HG03565 (cell line): ENCODE results near the gene ATP2A2.
A peak's percentile ranks its signal among the peaks of the same experiment; 100 is the strongest.

Experiments
- ATAC-seq: cut with Tn5 transposase; IDR thresholded peaks from one replicate; pipeline ENCODE4 v1.9.1; 2021; ENCODE audit warnings: mild to moderate bottlenecking, moderate library complexity; ENCODE audit not compliant: unreplicated experiment

Gene ATP2A2

DNA sequence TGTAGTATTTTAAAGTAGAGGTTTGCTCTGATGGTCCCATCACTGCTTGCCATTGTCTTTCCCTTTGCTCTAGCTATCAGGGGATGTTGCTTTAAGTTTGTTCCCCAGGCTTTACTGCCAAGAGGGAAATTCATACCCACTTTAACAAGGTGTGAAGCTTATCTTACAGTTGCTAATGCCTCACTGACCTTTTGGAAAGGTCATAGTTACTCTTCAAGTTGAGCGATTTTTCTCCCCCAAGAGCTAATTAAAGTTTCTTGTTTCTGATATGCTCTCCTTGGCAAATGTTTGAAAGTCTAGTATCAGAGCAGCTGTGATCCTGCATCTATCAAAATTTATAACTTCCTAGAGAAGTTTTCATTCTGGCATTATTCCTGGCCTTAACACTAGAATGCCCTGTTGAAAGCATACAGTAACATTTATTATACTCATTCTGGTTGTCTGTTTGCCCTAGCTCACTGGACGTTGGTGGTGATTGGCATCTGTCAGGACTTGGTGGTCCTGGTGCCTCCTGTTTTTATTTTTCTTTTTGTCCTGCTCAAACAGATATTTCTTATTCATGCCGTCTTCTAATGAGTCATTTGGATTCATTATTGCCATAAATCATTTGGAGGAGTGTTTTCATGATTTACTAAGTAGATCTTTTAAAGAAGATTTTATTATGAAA is 8.1 kb downstream of the ATP2A2 start:
- ATAC-seq = no peak

DNA sequence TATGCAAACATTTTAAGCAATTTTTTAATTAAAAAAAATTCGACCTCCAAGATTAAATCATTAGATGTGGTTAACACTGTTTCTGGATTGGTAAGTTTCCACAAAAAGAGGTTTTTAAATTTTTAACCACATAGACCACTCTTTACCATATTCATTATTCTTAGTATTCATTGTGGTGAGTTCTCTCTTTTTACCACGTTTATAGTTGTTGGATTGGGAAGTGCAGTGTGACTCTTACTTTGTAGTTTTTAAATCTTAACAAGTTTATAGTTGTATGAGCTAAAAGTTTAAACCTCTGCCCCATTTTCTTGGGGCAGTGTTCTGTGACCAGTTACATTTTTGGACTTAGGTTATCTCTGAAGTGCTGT is 8.6 kb downstream of the ATP2A2 start:
- no peak for ATAC-seq

DNA sequence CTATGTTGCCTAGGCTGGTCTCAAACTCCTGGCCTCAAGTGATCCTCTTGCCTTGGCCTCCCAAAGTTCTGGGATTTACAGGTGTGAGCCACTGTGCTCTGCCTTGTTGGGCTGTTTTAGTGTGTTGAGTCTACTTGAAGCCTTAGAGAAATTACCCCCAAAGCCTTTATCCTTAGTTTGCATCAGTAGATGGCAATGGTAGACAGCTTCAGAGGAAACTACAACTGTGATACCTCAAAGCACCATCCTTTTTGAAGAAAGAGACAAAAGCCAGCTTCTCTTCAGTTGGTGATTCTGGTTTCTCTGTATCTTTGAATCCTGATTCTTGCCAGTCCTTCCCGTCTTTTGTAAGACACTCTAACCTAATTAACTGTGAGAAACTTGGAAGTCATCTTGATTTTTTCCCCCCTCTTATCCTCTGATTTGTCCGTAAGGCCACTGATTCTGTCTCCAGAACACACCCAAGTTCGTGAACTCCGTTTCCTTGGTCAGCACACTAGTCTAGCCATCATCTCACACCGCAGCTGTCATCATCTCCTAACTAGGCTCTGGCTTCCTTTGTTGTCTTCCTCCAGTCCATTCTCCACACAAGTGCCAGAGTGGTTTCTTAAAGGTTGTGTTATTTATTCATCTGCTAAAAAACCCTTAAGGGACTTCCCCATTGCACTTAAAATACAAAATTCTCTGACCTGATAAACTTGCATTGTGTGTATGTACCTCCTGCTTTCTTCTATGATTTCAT is 20.2 kb downstream of the ATP2A2 start:
- ATAC-seq = no peak

GRCh38 chr12:110304061-110304551 is 23.1 kb downstream of the ATP2A2 start:
- ATAC-seq = no peak

DNA sequence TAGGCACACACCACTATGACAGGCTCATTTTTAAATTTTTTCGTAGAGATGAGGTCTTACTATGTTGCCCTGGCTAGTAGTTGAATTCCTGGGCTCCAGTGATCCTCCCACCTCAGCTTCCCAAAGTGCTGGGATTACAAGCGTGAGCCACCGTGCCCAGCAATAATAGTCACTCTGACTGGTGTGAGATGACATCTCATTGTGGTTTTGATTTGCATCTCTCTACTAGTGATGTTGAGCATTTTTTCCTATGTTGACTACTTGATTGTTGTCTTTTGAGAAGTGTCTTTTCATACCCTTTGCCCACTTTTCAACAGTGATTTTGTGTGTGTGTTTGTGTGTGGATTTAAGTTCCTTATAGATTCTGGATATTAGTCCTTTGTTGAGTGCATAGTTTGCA is 26.3 kb downstream of the ATP2A2 start:
- no peak for ATAC-seq

GRCh38 chr12:110310763-110311162 is 29.7 kb downstream of the ATP2A2 start:
- ATAC-seq = no peak

- no peak for ATAC-seq
Observed at GRCh38 chr12:110311903-110312302, 30.9 kb downstream of the ATP2A2 start.

DNA sequence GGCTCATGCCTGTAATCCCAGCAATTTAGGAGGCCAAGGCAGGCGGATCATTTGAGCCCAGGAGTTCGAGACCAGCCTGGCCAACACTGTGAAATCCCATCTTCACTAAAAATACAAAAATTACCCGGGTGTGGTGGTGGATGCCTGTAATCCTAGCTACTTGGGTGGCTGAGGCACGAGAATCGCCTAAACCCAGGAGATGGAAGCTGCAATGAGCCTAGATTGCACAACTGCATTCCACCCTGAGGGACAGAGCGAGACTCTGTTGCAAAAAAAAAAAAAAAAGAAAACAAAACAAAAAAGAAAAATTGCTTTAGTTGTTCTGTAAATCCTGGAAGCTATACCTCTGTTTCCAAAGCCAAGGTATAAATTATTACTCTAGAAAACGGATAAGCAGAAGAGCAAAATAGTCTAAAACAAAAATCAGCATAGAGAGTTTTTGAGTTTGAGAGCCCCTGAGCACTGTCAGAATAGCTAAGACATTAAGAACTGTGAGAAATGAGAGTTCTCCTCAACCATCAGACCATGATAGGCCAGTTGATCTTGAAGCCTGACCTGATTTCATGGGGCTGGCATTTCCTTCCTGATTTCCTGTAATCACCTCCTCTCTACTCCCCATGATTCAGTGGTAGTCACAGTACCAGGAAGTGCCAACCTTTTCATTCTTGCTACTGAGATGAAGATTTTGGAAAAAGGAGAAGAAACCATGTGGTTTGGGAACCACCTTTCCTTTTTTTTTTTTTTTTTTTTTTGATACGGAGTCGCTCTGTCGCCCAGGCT is 31.7 kb downstream of the ATP2A2 start:
- ATAC-seq = no peak

DNA sequence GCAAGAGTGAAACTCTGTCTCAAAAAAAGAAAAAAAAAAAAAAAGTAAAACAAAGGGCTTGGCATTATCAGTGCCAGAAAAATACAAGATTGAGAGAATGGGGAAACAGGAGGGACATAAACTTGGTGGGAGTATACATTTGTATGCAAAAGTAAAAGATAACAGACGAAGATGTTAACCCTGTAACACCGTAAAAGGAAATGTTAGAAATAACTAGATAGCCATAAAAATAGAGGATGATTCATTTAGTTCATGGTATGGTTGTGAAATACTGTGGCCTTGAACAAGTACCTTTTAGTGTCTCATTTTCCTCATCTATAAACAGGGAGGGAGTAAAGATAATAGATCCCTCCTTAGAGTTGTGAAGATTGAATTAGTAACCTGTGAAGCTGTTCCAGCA is 33.3 kb downstream of the ATP2A2 start:
- peak; percentile 70 for ATAC-seq

DNA sequence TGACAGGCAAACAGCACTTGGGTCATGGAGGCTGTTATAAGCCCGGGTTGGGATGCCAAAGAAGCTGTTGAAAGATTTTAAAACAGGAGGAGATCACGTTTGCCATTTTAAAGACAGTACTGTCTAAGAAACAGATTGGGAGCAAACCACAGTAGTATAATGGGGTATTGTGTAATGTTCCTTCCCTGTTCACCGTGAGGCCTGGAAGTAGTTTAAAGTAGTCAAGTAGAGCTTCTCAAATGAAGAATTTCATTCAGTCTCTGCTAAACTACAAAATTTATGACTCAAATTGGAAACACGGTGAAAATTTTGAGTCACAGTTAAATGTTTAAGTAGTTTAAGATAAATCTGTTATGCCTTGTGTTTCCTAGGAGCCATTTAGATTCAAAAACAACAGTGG is 35.8 kb downstream of the ATP2A2 start:
- no peak for ATAC-seq

GRCh38 chr12:110317911-110318310 is 36.9 kb downstream of the ATP2A2 start:
- ATAC-seq = no peak

DNA sequence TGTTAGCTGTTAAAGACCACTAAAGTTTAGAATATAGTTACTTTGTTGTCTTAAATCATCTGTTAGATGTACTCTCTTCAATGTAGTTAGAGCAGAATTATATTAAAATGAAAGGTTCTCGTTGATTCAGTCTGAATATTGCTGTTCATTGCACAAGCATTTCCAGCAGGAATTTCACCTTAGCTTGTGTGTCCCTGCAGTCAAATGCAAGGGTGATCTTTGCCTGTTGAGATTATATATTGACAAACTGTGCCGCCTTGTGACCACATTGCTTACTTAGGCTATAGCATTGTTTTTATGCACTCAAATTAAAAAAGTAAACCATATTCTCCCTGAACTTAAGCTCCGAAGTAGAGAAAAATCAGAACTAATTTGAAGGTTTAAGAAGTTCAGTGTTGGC is 39.5 kb downstream of the ATP2A2 start:
- no peak for ATAC-seq

DNA sequence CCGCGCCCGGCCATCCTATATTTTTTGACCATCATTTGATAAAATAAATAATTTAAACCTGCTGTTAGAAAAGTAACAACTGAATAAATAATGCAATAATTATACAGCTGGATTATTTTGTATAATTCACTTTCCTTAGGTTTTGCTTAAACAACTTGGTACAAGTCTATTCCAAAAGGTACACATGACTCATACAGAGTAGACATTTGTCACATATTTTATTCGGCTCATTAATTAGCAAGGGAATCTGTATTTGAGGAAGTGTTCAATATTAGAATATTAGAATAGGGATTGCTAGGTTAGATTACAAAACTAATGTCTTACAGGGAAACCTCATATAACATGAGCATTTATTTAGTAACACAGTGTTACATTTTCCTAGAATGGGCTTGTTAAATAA is 48.7 kb downstream of the ATP2A2 start:
- no peak for ATAC-seq

DNA sequence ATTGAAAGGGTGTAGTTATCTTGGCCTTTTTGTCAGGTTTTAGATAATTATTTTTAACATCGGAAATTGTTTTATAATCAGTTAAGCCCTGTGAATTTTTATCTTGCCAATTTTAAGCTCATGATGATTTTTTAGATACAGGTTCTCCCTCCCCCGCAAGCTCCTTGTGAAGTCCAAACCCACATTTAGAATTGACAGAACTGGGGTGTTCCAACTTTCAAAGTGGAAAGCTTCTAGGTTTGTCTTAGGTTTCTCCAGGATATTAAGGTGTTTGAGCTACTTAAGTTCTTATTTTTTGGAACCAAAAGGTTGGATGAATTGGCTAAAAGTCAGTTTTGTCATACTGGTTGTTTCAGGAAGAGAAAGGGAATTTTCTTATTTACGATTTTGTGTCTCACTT is 49.1 kb downstream of the ATP2A2 start:
- ATAC-seq = no peak

- ATAC-seq = no peak
Observed at GRCh38 chr12:110330544-110330943, 49.5 kb downstream of the ATP2A2 start.

DNA sequence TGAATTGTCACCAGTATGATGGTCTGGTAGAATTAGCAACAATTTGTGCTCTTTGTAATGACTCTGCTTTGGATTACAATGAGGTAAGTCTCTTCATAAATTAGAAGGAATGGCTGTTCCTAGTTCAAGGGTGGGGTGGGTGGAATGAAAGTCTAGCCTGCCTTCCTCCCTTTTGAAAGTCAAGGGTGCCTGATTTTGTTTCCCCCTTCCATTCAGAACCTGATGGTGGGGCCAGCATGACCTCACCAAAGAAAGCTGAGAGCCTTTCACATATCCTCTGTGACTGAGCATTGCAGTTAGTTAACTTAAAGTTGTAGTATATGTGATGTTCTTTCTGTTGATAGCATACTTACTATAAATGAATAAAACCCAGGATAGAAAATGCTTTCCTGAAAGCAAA is 52.2 kb downstream of the ATP2A2 start:
- no peak for ATAC-seq

DNA sequence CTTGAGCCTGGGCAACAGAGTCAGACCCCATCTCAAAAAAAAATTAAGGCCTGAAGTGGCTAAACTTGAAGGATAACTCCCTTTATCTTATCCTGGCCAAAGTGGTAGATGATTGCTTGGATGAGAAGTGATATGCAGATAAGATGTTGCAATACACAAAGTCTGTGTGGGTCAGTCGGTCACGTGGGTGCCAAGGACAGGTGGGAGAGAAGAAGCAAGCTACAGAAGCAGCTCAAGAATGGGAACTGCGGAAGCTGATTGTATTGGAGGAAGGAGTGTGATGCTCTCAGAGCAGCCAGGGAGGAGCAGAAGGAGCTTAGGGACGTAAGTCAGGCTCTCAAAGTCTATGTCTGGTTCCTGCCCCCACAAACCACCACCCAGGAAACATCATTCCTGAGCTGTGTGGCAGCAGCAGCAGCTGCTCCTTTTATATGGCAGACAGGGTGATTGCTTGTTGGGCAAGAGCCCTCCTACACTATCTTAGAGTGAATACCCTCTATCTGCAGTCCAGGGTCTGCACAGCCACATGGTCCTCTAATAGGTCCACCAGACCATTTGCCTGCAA is 54.5 kb downstream of the ATP2A2 start:
- no peak for ATAC-seq

DNA sequence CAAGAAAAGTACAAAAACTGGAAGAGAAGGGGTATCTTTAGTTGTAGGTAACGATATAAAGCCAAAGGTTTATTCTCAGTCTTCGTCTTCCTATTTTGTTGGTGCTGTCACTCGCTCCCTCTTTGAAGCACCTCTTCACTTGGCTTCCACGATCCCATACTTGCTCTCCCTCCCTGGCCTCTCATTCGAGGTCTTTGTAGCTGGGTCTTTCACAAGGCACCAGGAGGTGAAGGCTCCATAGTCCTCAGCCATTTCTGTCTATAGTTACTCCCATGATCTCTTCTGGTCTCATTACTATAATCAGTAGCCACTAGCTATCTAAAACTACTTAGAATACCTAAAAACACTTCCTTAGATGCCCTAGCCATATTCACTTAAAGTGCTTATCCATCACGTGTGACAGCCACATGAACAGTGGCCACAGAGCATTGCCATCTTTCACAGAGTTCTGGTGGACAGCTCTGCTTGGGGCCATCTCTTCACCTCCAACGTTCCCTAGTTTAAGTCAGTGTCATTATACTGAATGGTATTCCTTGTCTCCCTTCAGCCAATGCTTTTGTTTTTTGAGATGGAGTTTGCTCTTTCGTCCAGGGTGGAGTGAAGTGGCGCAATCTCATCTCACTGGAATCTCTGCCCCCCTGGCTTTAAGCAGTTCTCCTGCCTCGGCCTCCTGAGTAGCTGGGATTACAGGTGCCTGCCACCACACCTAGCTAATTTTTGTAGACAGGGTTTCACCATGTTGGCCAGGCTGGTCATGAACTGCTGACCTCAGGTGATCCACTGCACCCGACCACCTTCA is 57.1 kb downstream of the ATP2A2 start:
- no peak for ATAC-seq

DNA sequence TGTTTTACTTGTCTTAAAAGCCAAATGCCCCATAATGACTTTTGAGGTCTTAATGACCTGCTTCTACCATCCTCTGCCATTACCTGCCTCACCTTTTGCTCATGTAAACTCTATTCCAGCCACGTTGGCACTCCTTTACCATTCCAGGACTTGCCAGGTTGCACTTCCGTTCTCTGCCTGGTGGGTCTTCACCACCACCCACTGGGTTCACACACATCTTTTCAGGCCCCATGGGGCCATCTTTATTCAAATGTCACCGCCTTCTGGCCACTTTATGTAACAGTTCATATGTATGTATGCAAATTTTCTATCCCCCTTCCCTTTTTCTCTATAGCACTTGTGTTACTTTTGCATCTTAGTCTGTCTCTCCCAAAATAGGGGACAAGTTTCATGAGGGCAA is 57.7 kb downstream of the ATP2A2 start:
- no peak for ATAC-seq

DNA sequence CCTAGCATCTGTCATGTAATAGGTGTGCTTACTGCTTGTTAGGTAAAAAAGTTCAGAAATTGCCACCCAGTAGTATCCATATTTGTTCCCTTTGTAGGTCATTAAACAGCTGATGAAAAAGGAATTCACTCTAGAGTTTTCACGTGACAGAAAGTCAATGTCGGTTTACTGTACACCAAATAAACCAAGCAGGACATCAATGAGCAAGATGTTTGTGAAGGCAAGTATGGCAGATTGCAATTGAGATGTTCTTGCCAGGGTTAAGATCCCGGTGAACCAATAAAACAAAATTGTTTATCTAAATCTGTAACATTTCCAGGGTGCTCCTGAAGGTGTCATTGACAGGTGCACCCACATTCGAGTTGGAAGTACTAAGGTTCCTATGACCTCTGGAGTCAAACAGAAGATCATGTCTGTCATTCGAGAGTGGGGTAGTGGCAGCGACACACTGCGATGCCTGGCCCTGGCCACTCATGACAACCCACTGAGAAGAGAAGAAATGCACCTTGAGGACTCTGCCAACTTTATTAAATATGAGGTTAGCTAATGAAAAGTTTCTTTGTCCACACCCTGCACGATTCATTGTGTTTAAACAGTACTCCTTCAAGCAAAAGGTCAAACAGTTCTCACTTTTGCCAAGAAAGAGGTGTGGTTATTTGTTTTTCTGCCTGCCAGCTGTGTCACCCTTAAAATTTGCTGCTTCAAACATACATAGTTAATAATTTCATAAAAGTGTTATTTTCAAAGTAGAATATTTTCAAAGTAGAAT is 58.3 kb downstream of the ATP2A2 start:
- ATAC-seq = no peak
